Large intestine (tissue), 12 donors: ENCODE measurements around the gene ANKEF1. TPM values are rescaled to one million over a fixed set of nuclear protein-coding genes. Genes with fewer than 3 reads are reported as not detected.

Experiments used
- DNase-seq, 2 donors: peaks; one replicate each; pipeline versions ENCODE4 v3.0.0 to v3.0.0-alpha.2; 2013
- H3K27ac ChIP-seq: one replicate; pipeline ENCODE4 v1.5.1; 2013; ENCODE audit warnings: low read length
- H3K27me3 ChIP-seq: 2 replicates; pipeline ENCODE4 v1.6.1; 2013; ENCODE audit warnings: low read length; ENCODE audit not compliant: control insufficient read depth, insufficient read depth
- H3K36me3 ChIP-seq: 2 replicates; pipeline ENCODE4 v1.6.1; 2013; ENCODE audit warnings: low read length; ENCODE audit not compliant: control insufficient read depth, insufficient read depth
- H3K4me1 ChIP-seq: one replicate; pipeline ENCODE4 v1.6.1; 2013; ENCODE audit warnings: low read length; ENCODE audit not compliant: control insufficient read depth, insufficient read depth
- H3K4me3 ChIP-seq: one replicate; pipeline ENCODE4 v1.5.1; 2013; ENCODE audit warnings: low read length
- H3K9me3 ChIP-seq: one replicate; pipeline ENCODE4 v1.6.1; 2013; ENCODE audit warnings: mild to moderate bottlenecking, low read depth, low read length, moderate library complexity; ENCODE audit not compliant: control insufficient read depth
- WGBS: methylation state at CpG from one replicate; pipeline ENCODE4 v1.1.5; 2013; ENCODE audit warnings: low lambda C conversion rate; ENCODE audit not compliant: insufficient coverage; 5-methylcytosine and 5-hydroxymethylcytosine counted together
- long read RNA-seq, 11 donors: transcript quantifications; one replicate each; lab custom pipeline, GENCODE V29; 2026
- polyA plus RNA-seq: library from polyadenylated mRNA; unstranded; fragments of 120-200 nt; gene quantifications from one replicate; pipeline ENCODE4 v1.2.1, GENCODE V29; 2013

ANKEF1 gene
- 6.9 TPM for polyA plus RNA-seq
- long read RNA-seq, donor 1: 0 reads
- long read RNA-seq, donor 2: 0 reads
- long read RNA-seq, donor 3, full-length matches to known transcripts: 1 of 1 reads
- long read RNA-seq, donor 3, partial matches to known transcripts: 0 of 1 reads
- long read RNA-seq, donor 3, other reads (novel, unspliced or antisense): 0 of 1 reads
- long read RNA-seq, donor 4: 0 reads
- long read RNA-seq, donor 5, full-length matches to known transcripts: 1 of 1 reads
- long read RNA-seq, donor 5, partial matches to known transcripts: 0 of 1 reads
- long read RNA-seq, donor 5, other reads (novel, unspliced or antisense): 0 of 1 reads
- long read RNA-seq, donor 6: 0 reads
- long read RNA-seq, donor 7, full-length matches to known transcripts: 1 of 1 reads
- long read RNA-seq, donor 7, partial matches to known transcripts: 0 of 1 reads
- long read RNA-seq, donor 7, other reads (novel, unspliced or antisense): 0 of 1 reads
- long read RNA-seq, donor 8: 0 reads
- long read RNA-seq, donor 9, full-length matches to known transcripts: 1 of 1 reads
- long read RNA-seq, donor 9, partial matches to known transcripts: 0 of 1 reads
- long read RNA-seq, donor 9, other reads (novel, unspliced or antisense): 0 of 1 reads
- long read RNA-seq, donor 10: 0 reads
- long read RNA-seq, donor 11, full-length matches to known transcripts: 1 of 1 reads
- long read RNA-seq, donor 11, partial matches to known transcripts: 0 of 1 reads
- long read RNA-seq, donor 11, other reads (novel, unspliced or antisense): 0 of 1 reads

- Histone ChIP-seq H3K9me3 (no peaks in the 10 kb centered on the region), H3K27ac (peak within 1 kb of the TSS; percentile 64), H3K27me3 (no peaks in the 10 kb centered on the region), H3K4me3 (peak within 1 kb of the TSS; percentile 63), H3K4me1 (peaks cover 3% of the 10 kb centered on the region), H3K36me3 (peaks cover 2% of the 10 kb centered on the region)
- no CpG with 5 or more reads among the region's 65 CpGs for WGBS
- peak; percentile 87 to 95 for DNase-seq
Measured at GRCh38 chr20:10034717-10035571, at the start of gene ANKEF1. Gene ANKEF1 (plus strand): TSS chr20:10034987. CDS start chr20:10038302, 3,315 bp downstream.

- no peak for DNase-seq
- Histone ChIP-seq H3K36me3 (no peaks in the 10 kb centered on the region), H3K27ac (no peak overlapping the region), H3K27me3 (no peaks in the 10 kb centered on the region), H3K4me1 (no peaks in the 10 kb centered on the region), H3K9me3 (no peaks in the 10 kb centered on the region), H3K4me3 (no peak overlapping the region)
Measured at GRCh38 chr20:9985281-9985680, 49.5 kb upstream of the ANKEF1 start.

GRCh38 chr20:9985773-9986172, 49.0 kb upstream of the ANKEF1 start:
- H3K27me3 ChIP-seq: no peaks in the 10 kb centered on the region
- 68% methylated on average over 2 of the region's 2 CpGs for WGBS
- no peaks in the 10 kb centered on the region for H3K4me1 ChIP-seq
- no peak overlapping the region for H3K27ac ChIP-seq
- no peak overlapping the region for H3K4me3 ChIP-seq
- DNase-seq: no peak
- no peaks in the 10 kb centered on the region for H3K36me3 ChIP-seq
- H3K9me3 ChIP-seq: no peaks in the 10 kb centered on the region

GRCh38 chr20:9989066-9989724, 45.6 kb upstream of the ANKEF1 start:
- Histone ChIP-seq H3K36me3 (no peaks in the 10 kb centered on the region), H3K9me3 (no peaks in the 10 kb centered on the region), H3K27me3 (no peaks in the 10 kb centered on the region), H3K4me3 (no peak overlapping the region), H3K4me1 (no peaks in the 10 kb centered on the region), H3K27ac (no peak overlapping the region)
- 80% methylated on average over 1 of the region's 1 CpG for WGBS
- DNase-seq: no peak

GRCh38 chr20:9993137-9993536, 41.6 kb upstream of the ANKEF1 start:
- WGBS: 67% methylated on average over 1 of the region's 4 CpGs
- Histone ChIP-seq H3K27me3 (no peaks in the 10 kb centered on the region), H3K4me3 (no peak overlapping the region), H3K27ac (no peak overlapping the region), H3K4me1 (no peaks in the 10 kb centered on the region), H3K36me3 (no peaks in the 10 kb centered on the region), H3K9me3 (no peaks in the 10 kb centered on the region)
- DNase-seq: no peak

GRCh38 chr20:9994676-9995075, 40.1 kb upstream of the ANKEF1 start:
- Histone ChIP-seq H3K4me3 (no peak overlapping the region), H3K4me1 (no peaks in the 10 kb centered on the region), H3K27me3 (no peaks in the 10 kb centered on the region), H3K36me3 (no peaks in the 10 kb centered on the region), H3K27ac (no peak overlapping the region), H3K9me3 (no peaks in the 10 kb centered on the region)
- DNase-seq: no peak

- H3K4me1 ChIP-seq: no peaks in the 10 kb centered on the region
- no peak for DNase-seq
- no peaks in the 10 kb centered on the region for H3K36me3 ChIP-seq
- no peaks in the 10 kb centered on the region for H3K27me3 ChIP-seq
- H3K27ac ChIP-seq: no peak overlapping the region
- H3K4me3 ChIP-seq: no peak overlapping the region
- WGBS: 80% methylated on average over 1 of the region's 3 CpGs
- no peaks in the 10 kb centered on the region for H3K9me3 ChIP-seq
Measured at GRCh38 chr20:9995510-9996272, 39.1 kb upstream of the ANKEF1 start.

GRCh38 chr20:9996944-9997343, 37.8 kb upstream of the ANKEF1 start:
- H3K27ac ChIP-seq: no peak overlapping the region
- no peak for DNase-seq
- no peaks in the 10 kb centered on the region for H3K27me3 ChIP-seq
- H3K9me3 ChIP-seq: no peaks in the 10 kb centered on the region
- WGBS: no CpG with 5 or more reads among the region's 1 CpG
- no peaks in the 10 kb centered on the region for H3K4me1 ChIP-seq
- H3K4me3 ChIP-seq: no peak overlapping the region
- H3K36me3 ChIP-seq: no peaks in the 10 kb centered on the region

- no CpG with 5 or more reads among the region's 1 CpG for WGBS
- DNase-seq: no peak
- no peak overlapping the region for H3K4me3 ChIP-seq
- no peaks in the 10 kb centered on the region for H3K9me3 ChIP-seq
- H3K4me1 ChIP-seq: no peaks in the 10 kb centered on the region
- H3K27ac ChIP-seq: no peak overlapping the region
- no peaks in the 10 kb centered on the region for H3K36me3 ChIP-seq
- H3K27me3 ChIP-seq: no peaks in the 10 kb centered on the region
Measured at GRCh38 chr20:9999645-10000044, 35.1 kb upstream of the ANKEF1 start.
